ENCODE measurements around the gene NSDHL.
A peak's percentile ranks its signal among the peaks of the same experiment; 100 is the strongest.

NSDHL gene

GRCh38 chrX:152904151-152905080 lies 73.6 kb downstream of the NSDHL start:
- peak; percentile 75 for TF ChIP-seq CTCF (IDR thresholded peaks at IDR 0.05)

DNA sequence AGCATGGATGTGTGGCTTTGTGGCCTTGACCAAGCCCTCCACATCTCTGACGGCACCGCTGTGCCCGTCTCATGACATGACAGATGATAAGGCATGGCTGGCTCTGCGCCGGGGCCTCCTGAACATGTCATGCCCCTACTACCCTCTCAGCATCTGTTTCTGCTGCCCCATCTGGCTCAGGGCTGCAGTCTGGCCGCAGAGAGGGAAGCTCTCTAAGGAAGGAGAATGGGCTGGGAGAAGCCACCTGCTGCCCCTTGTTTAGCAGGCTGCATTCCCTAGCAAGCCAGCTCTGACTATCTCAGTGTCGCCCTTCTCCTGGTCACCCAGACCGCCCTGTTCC lies 74.2 kb downstream of the NSDHL start:
- no peak for TF ChIP-seq CTCF (IDR thresholded peaks at IDR 0.05)

- no peak for TF ChIP-seq CTCF (IDR thresholded peaks at IDR 0.05)
Observed at GRCh38 chrX:152907084-152907651, 76.3 kb downstream of the NSDHL start.

- TF ChIP-seq CTCF (IDR thresholded peaks at IDR 0.05) = no peak
Observed at GRCh38 chrX:152908486-152908885, 77.6 kb downstream of the NSDHL start.

GRCh38 chrX:152912106-152912505 lies 81.2 kb downstream of the NSDHL start:
- no peak for TF ChIP-seq CTCF (IDR thresholded peaks at IDR 0.05)

- TF ChIP-seq CTCF (IDR thresholded peaks at IDR 0.05) = no peak
Observed at GRCh38 chrX:152912641-152913040, 81.8 kb downstream of the NSDHL start.

DNA sequence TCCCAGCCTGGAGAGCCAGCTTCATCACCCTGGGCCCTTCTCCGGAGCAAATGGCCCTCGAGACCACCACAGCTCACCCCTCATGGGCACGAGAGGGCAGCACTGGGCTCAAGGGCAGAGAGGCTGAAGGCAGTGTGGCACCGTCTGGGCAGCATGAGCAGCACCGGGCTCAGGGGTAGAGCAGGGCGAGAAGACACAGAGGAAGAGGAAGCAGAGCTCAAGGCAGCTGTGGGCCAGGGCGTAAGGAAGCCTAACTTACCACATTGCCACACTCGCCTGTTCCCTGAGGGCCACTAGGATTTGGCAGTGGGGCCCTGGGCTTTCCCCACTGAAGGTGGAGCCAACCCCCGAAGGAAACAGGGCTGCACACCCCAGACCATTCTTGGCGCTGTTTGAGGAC lies 82.5 kb downstream of the NSDHL start:
- no peak for TF ChIP-seq CTCF (IDR thresholded peaks at IDR 0.05)
